ENCODE results near the gene AKAIN1. TPM values are rescaled to one million over a fixed set of nuclear protein-coding genes. Genes with fewer than 3 reads are reported as not detected.

The AKAIN1 gene
- total RNA-seq, 2 donors from 2014 or later, result not detected

GRCh38 chr18:5150894-5151293 is 46.2 kb downstream of the AKAIN1 start:
- 94% methylated on average over 1 of the region's 1 CpG; no CpG with 5 or more reads in 1 of the 2 experiments for WGBS, 2 experiments (ENCODE audit: insufficient coverage in 1 of 2, insufficient read length in 1 of 2)
- no peaks in the 10 kb centered on the region for H3K9me3 Mint-ChIP-seq

GRCh38 chr18:5146093-5146492 is 51.0 kb downstream of the AKAIN1 start:
- no peaks in the 10 kb centered on the region for H3K9me3 ChIP-seq (ENCODE audit: control insufficient read depth, low read length)
- DNase-seq, result no peak
- 66 to 76% methylated on average over 3 to 4 of the region's 4 CpGs for WGBS, 2 experiments (ENCODE audit: insufficient coverage in 1 of 2, insufficient read length in 1 of 2)
- H3K36me3 Mint-ChIP-seq (ENCODE audit: low read depth), result no peaks in the 10 kb centered on the region
- H3K9me3 Mint-ChIP-seq, result no peaks in the 10 kb centered on the region
- H3K27ac ChIP-seq (ENCODE audit: low read depth, low read length), result no peak overlapping the region
- no peaks in the 10 kb centered on the region for H3K4me1 Mint-ChIP-seq
- no peak overlapping the region for H3K4me3 Mint-ChIP-seq
- H3K4me1 ChIP-seq (ENCODE audit: control insufficient read depth, insufficient read depth, low read length), result no peaks in the 10 kb centered on the region
- H3K36me3 ChIP-seq (ENCODE audit: control insufficient read depth, insufficient read depth, low read length), result no peaks in the 10 kb centered on the region
- no peaks in the 10 kb centered on the region for H3K27me3 Mint-ChIP-seq (ENCODE audit: insufficient read depth)
- H3K9ac ChIP-seq (ENCODE audit: extremely low read depth, low read length, poor library complexity, severe bottlenecking), result no peak overlapping the region
- H3K27ac Mint-ChIP-seq, result no peak overlapping the region
- H3K4me3 ChIP-seq (ENCODE audit: low read length), result no peak overlapping the region
- no peaks in the 10 kb centered on the region for H3K27me3 ChIP-seq (ENCODE audit: control insufficient read depth, insufficient read depth, low read length, poor library complexity, severe bottlenecking)
- TF ChIP-seq, protein P1, sequence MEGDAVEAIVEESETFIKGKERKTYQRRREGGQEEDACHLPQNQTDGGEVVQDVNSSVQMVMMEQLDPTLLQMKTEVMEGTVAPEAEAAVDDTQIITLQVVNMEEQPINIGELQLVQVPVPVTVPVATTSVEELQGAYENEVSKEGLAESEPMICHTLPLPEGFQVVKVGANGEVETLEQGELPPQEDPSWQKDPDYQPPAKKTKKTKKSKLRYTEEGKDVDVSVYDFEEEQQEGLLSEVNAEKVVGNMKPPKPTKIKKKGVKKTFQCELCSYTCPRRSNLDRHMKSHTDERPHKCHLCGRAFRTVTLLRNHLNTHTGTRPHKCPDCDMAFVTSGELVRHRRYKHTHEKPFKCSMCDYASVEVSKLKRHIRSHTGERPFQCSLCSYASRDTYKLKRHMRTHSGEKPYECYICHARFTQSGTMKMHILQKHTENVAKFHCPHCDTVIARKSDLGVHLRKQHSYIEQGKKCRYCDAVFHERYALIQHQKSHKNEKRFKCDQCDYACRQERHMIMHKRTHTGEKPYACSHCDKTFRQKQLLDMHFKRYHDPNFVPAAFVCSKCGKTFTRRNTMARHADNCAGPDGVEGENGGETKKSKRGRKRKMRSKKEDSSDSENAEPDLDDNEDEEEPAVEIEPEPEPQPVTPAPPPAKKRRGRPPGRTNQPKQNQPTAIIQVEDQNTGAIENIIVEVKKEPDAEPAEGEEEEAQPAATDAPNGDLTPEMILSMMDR (conservative IDR thresholded peaks at IDR 0.05), result no peak

More at GRCh38 chr18:5150894-5151293, 46.2 kb downstream of the AKAIN1 start:
- no peaks in the 10 kb centered on the region for H3K4me1 ChIP-seq (ENCODE audit: control insufficient read depth, insufficient read depth, low read length)
- Mint-ChIP-seq H3K27me3 (ENCODE audit: insufficient read depth) (no peaks in the 10 kb centered on the region), H3K4me3 (no peak overlapping the region), H3K27ac (no peak overlapping the region), H3K4me1 (no peaks in the 10 kb centered on the region), H3K36me3 (ENCODE audit: low read depth) (no peaks in the 10 kb centered on the region)
- H3K4me3 ChIP-seq (ENCODE audit: low read length), result no peak overlapping the region
- TF ChIP-seq, protein P1 (conservative IDR thresholded peaks at IDR 0.05), result no peak
- no peaks in the 10 kb centered on the region for H3K27me3 ChIP-seq (ENCODE audit: control insufficient read depth, insufficient read depth, low read length, poor library complexity, severe bottlenecking)
- no peak for DNase-seq
- H3K27ac ChIP-seq (ENCODE audit: low read depth, low read length), result no peak overlapping the region
- H3K36me3 ChIP-seq (ENCODE audit: control insufficient read depth, insufficient read depth, low read length), result no peaks in the 10 kb centered on the region
- H3K9me3 ChIP-seq (ENCODE audit: control insufficient read depth, low read length), result no peaks in the 10 kb centered on the region
- H3K9ac ChIP-seq (ENCODE audit: extremely low read depth, low read length, poor library complexity, severe bottlenecking), result no peak overlapping the region

- no peaks in the 10 kb centered on the region for H3K4me1 Mint-ChIP-seq
- H3K27ac Mint-ChIP-seq, result no peak overlapping the region
Observed at GRCh38 chr18:5145168-5145825, 51.8 kb downstream of the AKAIN1 start.

More at GRCh38 chr18:5145168-5145825, 51.8 kb downstream of the AKAIN1 start:
- Histone ChIP-seq H3K36me3 (ENCODE audit: control insufficient read depth, insufficient read depth, low read length) (no peaks in the 10 kb centered on the region), H3K9ac (ENCODE audit: extremely low read depth, low read length, poor library complexity, severe bottlenecking) (no peak overlapping the region), H3K9me3 (ENCODE audit: control insufficient read depth, low read length) (no peaks in the 10 kb centered on the region), H3K4me1 (ENCODE audit: control insufficient read depth, insufficient read depth, low read length) (no peaks in the 10 kb centered on the region), H3K27ac (ENCODE audit: low read depth, low read length) (no peak overlapping the region), H3K4me3 (ENCODE audit: low read length) (no peak overlapping the region), H3K27me3 (ENCODE audit: control insufficient read depth, insufficient read depth, low read length, poor library complexity, severe bottlenecking) (no peaks in the 10 kb centered on the region)
- no peaks in the 10 kb centered on the region for H3K9me3 Mint-ChIP-seq
- H3K4me3 Mint-ChIP-seq, result no peak overlapping the region
- H3K27me3 Mint-ChIP-seq (ENCODE audit: insufficient read depth), result no peaks in the 10 kb centered on the region
- WGBS, 2 experiments (ENCODE audit: insufficient coverage in 1 of 2, insufficient read length in 1 of 2), result 92 to 96% methylated on average over 3 to 10 of the region's 10 CpGs
- no peak for DNase-seq
- no peaks in the 10 kb centered on the region for H3K36me3 Mint-ChIP-seq (ENCODE audit: low read depth)
- TF ChIP-seq, protein P1 (conservative IDR thresholded peaks at IDR 0.05), result no peak
